ENCODE data around the gene TULP4. TPM values are rescaled to one million over a fixed set of nuclear protein-coding genes. Genes with fewer than 3 reads are reported as not detected.

Gene TULP4
- total and polyA plus RNA-seq, 2 donors (not counting 1 experiment from before 2014, with no cell fraction given) = 16.8 to 88.2 TPM

DNA sequence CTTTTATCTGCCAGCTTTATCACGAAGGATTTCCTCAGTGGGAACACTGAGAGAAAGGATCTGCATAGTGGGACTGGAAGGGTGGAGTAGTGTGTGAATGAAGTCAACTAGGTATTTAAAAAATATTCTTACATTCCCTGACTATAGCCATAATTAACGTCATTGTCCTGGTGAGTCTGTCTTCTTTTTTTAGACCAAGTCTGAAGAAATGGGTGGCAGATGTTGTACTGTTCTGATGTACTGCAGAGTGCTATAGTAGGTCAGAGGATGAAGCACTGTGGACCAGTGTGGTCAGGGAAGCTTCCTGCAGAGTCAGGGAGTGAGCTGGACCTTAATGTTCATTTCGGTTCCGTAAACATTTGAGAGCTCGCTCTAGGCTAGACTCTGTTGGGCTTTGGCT lies 11.9 kb downstream of the TULP4 start:
- H3K27me3 ChIP-seq (ENCODE audit: control insufficient read depth, insufficient read depth, low read length) = no peaks in the 10 kb centered on the region
- H3K4me2 ChIP-seq (ENCODE audit: extremely low read depth, insufficient read depth, low read length) = no peak overlapping the region
- no peak overlapping the region for H3K4me3 ChIP-seq (replicated peaks in 1 of 4; ENCODE audit: control extremely low read depth in 1 of 4, insufficient read depth in 1 of 4, low read depth in 3 of 4, low read length in 4 of 4)
- peaks cover 8% of the 10 kb centered on the region for H3K4me1 ChIP-seq (ENCODE audit: control insufficient read depth, extremely low read depth, insufficient read depth, low read length)
- H3K9me3 ChIP-seq (ENCODE audit: control insufficient read depth, insufficient read depth, low read depth, low read length) = no peaks in the 10 kb centered on the region
- H2AFZ ChIP-seq (ENCODE audit: low read length) = no peak overlapping the region
- H3K36me3 ChIP-seq (ENCODE audit: control insufficient read depth, insufficient read depth, low read length) = no peaks in the 10 kb centered on the region
- H3K9ac ChIP-seq (ENCODE audit: insufficient read depth, low read length) = no peak overlapping the region
- H3K27ac ChIP-seq (ENCODE audit: insufficient read depth, low read length) = no peak overlapping the region
- H3K79me2 ChIP-seq (ENCODE audit: control insufficient read depth, insufficient read depth, low read length) = no peaks in the 10 kb centered on the region
- H4K20me1 ChIP-seq (ENCODE audit: control insufficient read depth, extremely low read depth, insufficient read depth, low read length) = no peaks in the 10 kb centered on the region
- TF ChIP-seq EZH2 (IDR thresholded peaks at IDR 0.05; ENCODE audit: low read length, missing control alignments) = no peak
- DNase-seq (ENCODE audit: low read depth in 2 of 2) = peak in 1 of 2 donors; percentile 14

DNA sequence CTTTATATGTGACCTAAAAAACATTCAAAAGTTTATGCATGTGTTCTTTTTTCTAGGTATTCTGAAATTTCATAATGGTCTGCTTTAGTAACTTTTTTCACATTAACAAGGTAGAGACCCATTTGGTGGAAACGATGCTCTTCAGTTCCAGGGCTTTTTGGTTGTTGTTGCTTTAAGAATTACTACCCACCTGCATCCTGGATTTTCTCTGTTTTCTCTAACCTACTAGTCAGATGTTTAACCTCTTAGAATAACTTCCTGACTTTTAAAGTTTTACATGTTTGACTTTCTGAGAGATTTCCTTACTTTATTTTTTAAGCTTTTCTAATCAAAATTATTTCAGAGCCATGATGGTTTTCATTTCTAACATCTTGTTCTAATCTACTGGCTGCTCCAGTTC lies 14.9 kb downstream of the TULP4 start:
- no peak for DNase-seq (ENCODE audit: low read depth in 2 of 2)
- Histone ChIP-seq H3K27ac (ENCODE audit: insufficient read depth, low read length) (no peak overlapping the region), H3K4me1 (ENCODE audit: control insufficient read depth, extremely low read depth, insufficient read depth, low read length) (peaks cover 8% of the 10 kb centered on the region), H2AFZ (ENCODE audit: low read length) (no peak overlapping the region), H3K4me2 (ENCODE audit: extremely low read depth, insufficient read depth, low read length) (no peak overlapping the region), H3K79me2 (ENCODE audit: control insufficient read depth, insufficient read depth, low read length) (peaks cover under 1% of the 10 kb centered on the region), H3K9ac (ENCODE audit: insufficient read depth, low read length) (no peak overlapping the region), H3K9me3 (ENCODE audit: control insufficient read depth, insufficient read depth, low read depth, low read length) (no peaks in the 10 kb centered on the region), H4K20me1 (ENCODE audit: control insufficient read depth, extremely low read depth, insufficient read depth, low read length) (no peaks in the 10 kb centered on the region), H3K36me3 (ENCODE audit: control insufficient read depth, insufficient read depth, low read length) (peaks cover 1% of the 10 kb centered on the region), H3K27me3 (ENCODE audit: control insufficient read depth, insufficient read depth, low read length) (no peaks in the 10 kb centered on the region), H3K4me3 (replicated peaks in 1 of 4; ENCODE audit: control extremely low read depth in 1 of 4, insufficient read depth in 1 of 4, low read depth in 3 of 4, low read length in 4 of 4) (no peak overlapping the region)
- TF ChIP-seq EZH2 (IDR thresholded peaks at IDR 0.05; ENCODE audit: low read length, missing control alignments) (no peak), CTCF (conservative IDR thresholded peaks at IDR 0.05 in 1 of 2, IDR thresholded peaks at IDR 0.05 in 1 of 2; ENCODE audit: low read depth in 1 of 2, low read length in 2 of 2) (no peak)

DNA sequence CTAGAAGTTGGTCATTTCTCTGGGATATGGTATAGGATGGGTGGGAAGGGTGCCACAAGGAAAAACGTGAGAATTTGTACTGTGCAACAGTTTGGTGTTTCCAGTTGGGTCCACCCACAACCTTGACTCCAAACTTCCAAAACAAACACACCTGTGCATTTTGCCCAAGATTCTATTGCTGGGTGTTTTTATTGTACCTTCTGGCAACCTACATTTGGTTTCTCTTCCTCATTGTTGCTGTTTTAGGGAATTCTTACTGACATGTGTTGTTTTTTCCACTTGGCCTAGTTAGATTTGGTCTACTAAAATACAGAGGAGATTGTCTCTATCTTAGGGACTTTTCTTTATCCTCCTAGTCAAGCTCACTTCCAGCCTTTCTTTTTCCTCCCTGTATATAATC lies 16.7 kb downstream of the TULP4 start:
- Histone ChIP-seq H3K4me1 (ENCODE audit: control insufficient read depth, extremely low read depth, insufficient read depth, low read length) (no peaks in the 10 kb centered on the region), H3K4me2 (ENCODE audit: extremely low read depth, insufficient read depth, low read length) (no peak overlapping the region), H3K4me3 (replicated peaks in 1 of 4; ENCODE audit: control extremely low read depth in 1 of 4, insufficient read depth in 1 of 4, low read depth in 3 of 4, low read length in 4 of 4) (no peak overlapping the region), H4K20me1 (ENCODE audit: control insufficient read depth, extremely low read depth, insufficient read depth, low read length) (no peaks in the 10 kb centered on the region), H3K9ac (ENCODE audit: insufficient read depth, low read length) (no peak overlapping the region), H3K27ac (ENCODE audit: insufficient read depth, low read length) (no peak overlapping the region), H3K79me2 (ENCODE audit: control insufficient read depth, insufficient read depth, low read length) (peaks cover 2% of the 10 kb centered on the region), H3K36me3 (ENCODE audit: control insufficient read depth, insufficient read depth, low read length) (peaks cover 1% of the 10 kb centered on the region), H3K9me3 (ENCODE audit: control insufficient read depth, insufficient read depth, low read depth, low read length) (no peaks in the 10 kb centered on the region), H2AFZ (ENCODE audit: low read length) (no peak overlapping the region), H3K27me3 (ENCODE audit: control insufficient read depth, insufficient read depth, low read length) (no peaks in the 10 kb centered on the region)
- DNase-seq (ENCODE audit: low read depth in 2 of 2) = no peak
- TF ChIP-seq CTCF (conservative IDR thresholded peaks at IDR 0.05 in 1 of 2, IDR thresholded peaks at IDR 0.05 in 1 of 2; ENCODE audit: low read depth in 1 of 2, low read length in 2 of 2) (no peak), EZH2 (IDR thresholded peaks at IDR 0.05; ENCODE audit: low read length, missing control alignments) (no peak)

Data from fibroblast of lung (primary cell).